Astrocyte of the cerebellum (primary cell): Measurements from ENCODE around the gene PHIP.

Experiments used
- DNase-seq: peaks from one replicate; pipeline ENCODE4 v3.0.0-alpha.2; 2011; ENCODE audit warnings: low read depth
- H3K4me3 ChIP-seq: 2 replicates; pipeline ENCODE4 v1.5.1; 2011; ENCODE audit warnings: mild to moderate bottlenecking, low read depth, low read length, moderate library complexity
- CTCF ChIP-seq: IDR thresholded peaks from 2 replicates; pipeline ENCODE4 v1.5.1; 2012; ENCODE audit warnings: low read length, low read depth, moderate library complexity, mild to moderate bottlenecking; ENCODE audit errors: missing control alignments
- in situ Hi-C: cut with HindIII; loops from 2 replicates; pipeline ENCODE4 v1.10.0; 2017; ENCODE audit warnings: low sequenced_read_pairs

PHIP gene

GRCh38 chr6:79064635-79065034, 13.4 kb downstream of the PHIP start:
- no peak overlapping the region for H3K4me3 ChIP-seq
- TF ChIP-seq CTCF, result no peak
- no peak for DNase-seq
- in situ Hi-C loops, result no loop called here

DNA sequence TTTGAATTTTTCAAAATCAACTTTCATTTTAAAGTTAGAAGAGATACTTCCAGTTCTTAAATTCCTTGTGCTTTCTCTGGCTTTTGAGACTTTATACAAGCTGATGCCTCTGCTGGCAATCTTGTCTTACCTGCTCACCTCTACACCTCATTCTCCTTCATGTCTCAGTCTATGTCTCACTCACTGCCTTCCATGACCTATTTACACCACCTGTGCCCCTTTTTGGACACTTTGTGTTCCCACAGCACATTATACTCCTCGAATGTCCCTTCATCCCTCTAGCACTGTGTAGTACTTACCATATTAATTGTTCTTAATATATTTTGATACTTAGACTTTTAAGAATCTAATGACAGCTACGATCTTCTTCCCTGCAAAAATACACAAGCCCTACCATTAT, 15.3 kb downstream of the PHIP start:
- in situ Hi-C loops, result no loop called here
- TF ChIP-seq CTCF, result no peak
- DNase-seq, result no peak
- H3K4me3 ChIP-seq, result no peak overlapping the region

DNA sequence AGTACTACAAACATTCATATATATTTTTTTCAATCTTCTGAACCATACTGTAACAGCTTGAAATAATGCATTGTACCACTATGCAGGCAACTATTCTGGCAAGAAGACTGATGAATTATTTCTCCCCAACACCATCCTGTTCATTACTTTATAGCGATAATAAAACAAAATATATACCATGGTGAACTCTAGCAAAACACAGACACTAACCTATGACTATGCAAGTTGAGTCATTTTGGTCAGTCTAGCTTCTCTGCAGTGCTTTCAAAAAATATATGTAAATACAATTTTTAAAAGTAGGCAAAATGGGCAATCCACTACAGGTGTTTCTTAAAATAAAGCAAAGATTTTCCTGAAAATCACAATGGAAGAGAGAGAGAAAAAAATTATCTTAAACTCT, 20.3 kb downstream of the PHIP start:
- in situ Hi-C loops, result no loop called here
- H3K4me3 ChIP-seq, result no peak overlapping the region
- DNase-seq, result no peak
- no peak for TF ChIP-seq CTCF

GRCh38 chr6:79056226-79056625, 21.8 kb downstream of the PHIP start:
- no peak overlapping the region for H3K4me3 ChIP-seq
- no peak for DNase-seq
- in situ Hi-C loops, result no loop called here
- TF ChIP-seq CTCF, result no peak

- peak; percentile 15 for DNase-seq
- TF ChIP-seq CTCF, result peak; percentile 67
- in situ Hi-C loops, result no loop called here
- H3K4me3 ChIP-seq, result no peak overlapping the region
Observed at GRCh38 chr6:79048611-79049010, 29.4 kb downstream of the PHIP start.

DNA sequence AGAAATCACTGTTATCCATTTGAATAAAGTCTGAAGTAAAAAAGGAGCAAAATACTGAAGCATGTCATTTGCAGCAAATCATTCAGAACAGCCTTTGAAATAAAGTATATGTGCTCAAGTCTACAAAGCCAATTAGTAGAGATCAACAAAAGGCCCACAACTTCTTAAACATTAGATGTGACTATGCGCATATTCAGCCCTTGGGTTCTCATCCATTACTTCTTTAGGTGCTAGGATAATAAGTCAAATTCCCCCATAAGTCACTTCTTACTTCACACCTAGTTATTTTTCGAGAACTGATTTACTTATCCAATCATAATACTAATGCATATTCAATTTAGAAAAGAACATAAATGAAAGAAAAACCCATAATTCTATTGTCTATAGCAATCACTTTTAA, 31.0 kb downstream of the PHIP start:
- DNase-seq, result no peak
- in situ Hi-C loops, result no loop called here
- no peak overlapping the region for H3K4me3 ChIP-seq
- TF ChIP-seq CTCF, result no peak

DNA sequence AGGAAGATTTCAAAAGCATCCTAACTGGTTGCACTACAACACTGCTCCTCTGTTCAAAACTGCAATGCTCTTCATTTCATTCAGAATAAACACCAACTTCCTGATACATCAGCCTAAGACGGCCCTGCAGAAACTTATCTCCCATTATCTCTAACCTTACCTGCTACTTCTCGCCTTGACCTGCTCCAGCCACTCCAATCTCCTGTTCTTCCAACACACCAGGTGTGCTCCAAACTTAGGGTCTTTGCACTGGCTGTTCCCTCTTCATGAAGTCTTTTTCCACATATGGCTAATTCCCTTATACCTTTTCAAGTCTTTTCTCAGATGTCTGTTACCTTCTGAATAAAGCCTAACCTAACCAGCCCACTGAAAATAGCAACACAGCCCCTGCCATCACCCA, 32.1 kb downstream of the PHIP start:
- in situ Hi-C loops, result no loop called here
- no peak for TF ChIP-seq CTCF
- no peak for DNase-seq
- no peak overlapping the region for H3K4me3 ChIP-seq
